OCI-LY1 (cell line): ENCODE results near the gene TNS3.

Experiments used
- EZH2 ChIP-seq: fragments of 200-600 bp; sonication (generic), shearing (Covaris generic); IDR thresholded peaks from 2 replicates; pipeline ENCODE4 v1.8.0; 2017; ENCODE audit warnings: borderline replicate concordance, mixed run types, mild to moderate bottlenecking, antibody characterized with exemption, low read length, moderate library complexity, mixed read lengths
- TF ChIP-seq, protein P1 (sequence below): fragments of 200-600 bp; sonication (generic), shearing (Covaris generic); IDR thresholded peaks from 2 replicates; pipeline ENCODE4 v1.5.1; 2017; ENCODE audit warnings: mild to moderate bottlenecking, antibody characterized with exemption, low read length, moderate library complexity, mixed read lengths

DNA sequence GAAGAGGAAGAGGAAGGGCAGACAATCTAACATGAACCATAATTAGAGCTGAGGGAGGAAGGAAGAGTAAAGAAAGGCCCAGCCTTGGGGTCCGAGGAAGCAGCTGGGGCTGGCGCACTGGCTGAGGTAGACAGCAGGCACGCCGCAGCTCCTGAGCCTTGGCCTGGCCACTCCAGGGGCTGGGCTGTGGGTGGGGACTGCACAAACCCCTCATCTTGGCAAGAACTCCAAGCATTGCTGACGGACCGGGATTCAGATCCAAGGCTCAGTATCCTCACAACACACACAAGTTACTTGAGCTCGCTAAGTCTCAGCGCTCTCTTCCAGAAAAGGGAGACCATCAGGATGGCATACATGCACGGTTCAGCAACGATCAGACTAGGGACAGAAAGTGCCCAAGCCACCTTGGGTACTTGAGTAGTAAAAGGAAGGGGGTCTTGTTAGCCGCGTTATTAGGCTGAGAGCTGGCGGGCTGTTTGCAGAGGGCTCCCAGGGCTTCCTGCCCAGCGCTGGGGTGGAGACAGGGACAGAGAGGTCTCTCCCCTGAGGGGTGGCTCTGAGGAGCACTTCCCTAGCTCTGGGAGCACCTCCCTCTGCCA lies 4.5 kb downstream of the TNS3 start:
- TF ChIP-seq, protein P1, sequence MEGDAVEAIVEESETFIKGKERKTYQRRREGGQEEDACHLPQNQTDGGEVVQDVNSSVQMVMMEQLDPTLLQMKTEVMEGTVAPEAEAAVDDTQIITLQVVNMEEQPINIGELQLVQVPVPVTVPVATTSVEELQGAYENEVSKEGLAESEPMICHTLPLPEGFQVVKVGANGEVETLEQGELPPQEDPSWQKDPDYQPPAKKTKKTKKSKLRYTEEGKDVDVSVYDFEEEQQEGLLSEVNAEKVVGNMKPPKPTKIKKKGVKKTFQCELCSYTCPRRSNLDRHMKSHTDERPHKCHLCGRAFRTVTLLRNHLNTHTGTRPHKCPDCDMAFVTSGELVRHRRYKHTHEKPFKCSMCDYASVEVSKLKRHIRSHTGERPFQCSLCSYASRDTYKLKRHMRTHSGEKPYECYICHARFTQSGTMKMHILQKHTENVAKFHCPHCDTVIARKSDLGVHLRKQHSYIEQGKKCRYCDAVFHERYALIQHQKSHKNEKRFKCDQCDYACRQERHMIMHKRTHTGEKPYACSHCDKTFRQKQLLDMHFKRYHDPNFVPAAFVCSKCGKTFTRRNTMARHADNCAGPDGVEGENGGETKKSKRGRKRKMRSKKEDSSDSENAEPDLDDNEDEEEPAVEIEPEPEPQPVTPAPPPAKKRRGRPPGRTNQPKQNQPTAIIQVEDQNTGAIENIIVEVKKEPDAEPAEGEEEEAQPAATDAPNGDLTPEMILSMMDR = no peak
- no peak for TF ChIP-seq EZH2
